PFSK-1 (cell line): ENCODE measurements around the gene FARS2.

Experiments
- FOXP2 ChIP-seq: optimal IDR thresholded peaks from 2 replicates; pipeline ENCODE3; 2011; ENCODE audit warnings: borderline replicate concordance, control low read depth, inconsistent platforms; ENCODE audit not compliant: insufficient read depth; ENCODE audit errors: extremely low read length, extremely low read depth
- POLR2AphosphoS5 ChIP-seq: IDR thresholded peaks from 2 replicates; pipeline ENCODE4 v1.6.1; 2012; ENCODE audit warnings: low read depth, mild to moderate bottlenecking, control low read depth, low read length, moderate library complexity
- REST ChIP-seq, 2 experiments: IDR thresholded peaks; 2 replicates each; pipeline versions ENCODE4 v1.6.1 to v1.8.0; 2011 to 2012; ENCODE audit warnings: low read depth in 2 of 2, low read length in 2 of 2, control low read depth in 1 of 2, inconsistent platforms in 1 of 2, mild to moderate bottlenecking in 1 of 2, moderate library complexity in 1 of 2; ENCODE audit not compliant: insufficient read depth in 1 of 2
- SIN3A ChIP-seq: IDR thresholded peaks from 2 replicates; pipeline ENCODE4 v1.6.1; 2012; ENCODE audit warnings: mild to moderate bottlenecking, low read length, moderate library complexity, borderline replicate concordance; ENCODE audit not compliant: insufficient read depth
- TAF1 ChIP-seq: IDR thresholded peaks from 2 replicates; pipeline ENCODE4 v1.6.1; 2012; ENCODE audit warnings: low read length, control low read depth, borderline replicate concordance; ENCODE audit not compliant: insufficient read depth

FARS2 gene

GRCh38 chr6:5529015-5529414, 267.7 kb downstream of the FARS2 start:
- TF ChIP-seq FOXP2 (no peak), REST (IDR thresholded peaks at IDR 0.05; ENCODE audit: insufficient read depth in 1 of 2, low read depth in 2 of 2, low read length in 2 of 2) (no peak), POLR2AphosphoS5 (no peak), SIN3A (no peak)

- TF ChIP-seq REST (IDR thresholded peaks at IDR 0.05; ENCODE audit: insufficient read depth in 1 of 2, low read depth in 2 of 2, low read length in 2 of 2) (no peak), TAF1 (no peak), FOXP2 (no peak), POLR2AphosphoS5 (no peak)
These were observed 268.4 kb downstream of the FARS2 start for GRCh38 chr6:5529733-5530132.

- TF ChIP-seq TAF1 (no peak), SIN3A (no peak), POLR2AphosphoS5 (no peak), REST (IDR thresholded peaks at IDR 0.05; ENCODE audit: insufficient read depth in 1 of 2, low read depth in 2 of 2, low read length in 2 of 2) (no peak)
These were observed 269.8 kb downstream of the FARS2 start for GRCh38 chr6:5531161-5531560.

- TF ChIP-seq FOXP2 (no peak), TAF1 (no peak), SIN3A (no peak), POLR2AphosphoS5 (no peak), REST (IDR thresholded peaks at IDR 0.05; ENCODE audit: insufficient read depth in 1 of 2, low read depth in 2 of 2, low read length in 2 of 2) (no peak)
These were observed 270.6 kb downstream of the FARS2 start for GRCh38 chr6:5531853-5532375.

GRCh38 chr6:5532941-5533340, 271.6 kb downstream of the FARS2 start:
- TF ChIP-seq FOXP2: no peak
- TF ChIP-seq TAF1: no peak
- no peak for TF ChIP-seq SIN3A
- no peak for TF ChIP-seq POLR2AphosphoS5
- TF ChIP-seq REST (IDR thresholded peaks at IDR 0.05; ENCODE audit: insufficient read depth in 1 of 2, low read depth in 2 of 2, low read length in 2 of 2): no peak
